ENCODE results near the gene BRINP2.

BRINP2 gene

DNA sequence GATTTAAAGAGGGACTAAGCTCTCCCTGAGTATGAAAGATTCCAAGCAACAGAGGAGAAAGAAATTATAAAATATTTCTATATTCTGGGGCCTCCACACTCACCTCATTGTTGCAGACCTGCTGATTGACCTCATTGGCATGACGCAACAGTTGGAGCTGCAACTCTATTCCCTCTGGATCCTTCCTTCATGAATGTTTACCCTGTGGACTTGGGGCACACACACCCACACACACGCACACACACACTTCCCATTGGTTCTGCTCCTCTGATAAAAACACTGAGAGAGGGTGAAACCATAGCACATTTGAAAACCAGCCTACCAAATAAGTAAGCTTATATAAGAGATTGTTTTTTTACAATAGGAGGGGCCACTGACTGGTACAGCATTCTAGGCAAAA lies 159.1 kb downstream of the BRINP2 start:
- no peak for DNase-seq
